ENCODE measurements around the gene TCN2. TPM values are rescaled to one million over a fixed set of nuclear protein-coding genes. Genes with fewer than 3 reads are reported as not detected.
"Not testable (repeated sequence)": the region's sequence is repeated elsewhere in the genome, so short reads cannot be mapped to it uniquely, and the experiment has no call there.

TCN2 gene
- total and polyA plus RNA-seq, 10 of the 15 experiments (the other 5 are each of a cell fraction or from before 2014, with no cell fraction given), result 5.4 to 21.8 (median 11.0) TPM

GRCh38 chr22:30566125-30566524 lies 40.8 kb upstream of the TCN2 start:
- no TSS peak for BruUV-seq (replicated peaks)
- no peak for TF ChIP-seq MTA2 (IDR thresholded peaks at IDR 0.05; ENCODE audit: low read depth)
- no peak for TF ChIP-seq EZH2 (IDR thresholded peaks at IDR 0.05; ENCODE audit: borderline replicate concordance, control insufficient read depth, low read depth, low read length)
- TF ChIP-seq, protein P1, sequence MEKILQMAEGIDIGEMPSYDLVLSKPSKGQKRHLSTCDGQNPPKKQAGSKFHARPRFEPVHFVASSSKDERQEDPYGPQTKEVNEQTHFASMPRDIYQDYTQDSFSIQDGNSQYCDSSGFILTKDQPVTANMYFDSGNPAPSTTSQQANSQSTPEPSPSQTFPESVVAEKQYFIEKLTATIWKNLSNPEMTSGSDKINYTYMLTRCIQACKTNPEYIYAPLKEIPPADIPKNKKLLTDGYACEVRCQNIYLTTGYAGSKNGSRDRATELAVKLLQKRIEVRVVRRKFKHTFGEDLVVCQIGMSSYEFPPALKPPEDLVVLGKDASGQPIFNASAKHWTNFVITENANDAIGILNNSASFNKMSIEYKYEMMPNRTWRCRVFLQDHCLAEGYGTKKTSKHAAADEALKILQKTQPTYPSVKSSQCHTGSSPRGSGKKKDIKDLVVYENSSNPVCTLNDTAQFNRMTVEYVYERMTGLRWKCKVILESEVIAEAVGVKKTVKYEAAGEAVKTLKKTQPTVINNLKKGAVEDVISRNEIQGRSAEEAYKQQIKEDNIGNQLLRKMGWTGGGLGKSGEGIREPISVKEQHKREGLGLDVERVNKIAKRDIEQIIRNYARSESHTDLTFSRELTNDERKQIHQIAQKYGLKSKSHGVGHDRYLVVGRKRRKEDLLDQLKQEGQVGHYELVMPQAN (conservative IDR thresholded peaks at IDR 0.05), result no peak
- TF ChIP-seq MYC (IDR thresholded peaks at IDR 0.05; ENCODE audit: insufficient read depth, insufficient read length, insufficient replicate concordance, low read length, severe bottlenecking), result no peak
- no peak for TF ChIP-seq PML (IDR thresholded peaks at IDR 0.05; ENCODE audit: low read length)
- no peak for TF ChIP-seq CBX5 (IDR thresholded peaks at IDR 0.05; ENCODE audit: low read depth)
- TF ChIP-seq FOXM1 (IDR thresholded peaks at IDR 0.05; ENCODE audit: low read depth, low read length), result no peak
- no peak for TF ChIP-seq ESRRA (IDR thresholded peaks at IDR 0.05; ENCODE audit: low read length)
- no peak for TF ChIP-seq NFYA (IDR thresholded peaks at IDR 0.05; ENCODE audit: borderline replicate concordance, low read depth, low read length)
- no peak for TF ChIP-seq TCF7 (IDR thresholded peaks at IDR 0.05; ENCODE audit: borderline replicate concordance)
- in situ Hi-C loops (cut with MboI), result no loop called here
- Histone ChIP-seq H3K27me3 (replicated peaks in 1 of 2; ENCODE audit: control insufficient read depth in 2 of 2, insufficient read depth in 2 of 2, low read length in 1 of 2) (no peaks in the 10 kb centered on the region; a peak in 1 of 4 replicates), H3K4me2 (ENCODE audit: control insufficient read depth, insufficient read depth) (no peak overlapping the region), H2AFZ (ENCODE audit: control insufficient read depth, low read depth, low read length) (no peak overlapping the region), H4K20me1 (ENCODE audit: control insufficient read depth, insufficient read depth) (no peaks in the 10 kb centered on the region; the same call in 1 of the 2 replicates), H3K36me3 (ENCODE audit: control insufficient read depth in 2 of 2, insufficient read depth in 2 of 2, low read length in 1 of 2) (no peaks in the 10 kb centered on the region), H3K9me3 (replicated peaks; ENCODE audit: control insufficient read depth, insufficient read depth, low read length) (no peaks in the 10 kb centered on the region), H3K79me2 (ENCODE audit: control insufficient read depth, insufficient read depth, low read length) (no peaks in the 10 kb centered on the region), H3K27ac (ENCODE audit: control insufficient read depth, insufficient read depth) (no peak overlapping the region), H3K9ac (ENCODE audit: control insufficient read depth, insufficient read depth, low read length) (no peak overlapping the region), H3K4me1 (ENCODE audit: control insufficient read depth, insufficient read depth, low read length) (no peaks in the 10 kb centered on the region), H3K4me3 (no peak overlapping the region)
- 28% methylated on average over 7 of the region's 7 CpGs for WGBS (ENCODE audit: insufficient coverage, insufficient replicate concordance, low lambda C conversion rate, missing lambda C conversion rate)
- intact Hi-C loops (cut with micrococcal nuclease; ENCODE audit: unreplicated experiment), result no loop called here
- ChIA-PET SMC1A (ENCODE audit: uncharacterized antibody, unreplicated experiment) (interaction anchor here (1.2 kb wide), 1 partner anchor 24 kb away, joined by 3 read pairs; no protein-coding TSS in a partner anchor), POLR2A (no interaction called here), CTCF (interaction anchor here (1.0 kb wide), 1 partner anchor 10 kb away, joined by 3 read pairs; no protein-coding TSS in a partner anchor), RAD21 (ENCODE audit: unreplicated experiment) (no interaction called here)
- ATAC-seq, result no peak
- no peak for FAIRE-seq
- no peak for DNase-seq (ENCODE audit: low read depth, low spot score)

DNA sequence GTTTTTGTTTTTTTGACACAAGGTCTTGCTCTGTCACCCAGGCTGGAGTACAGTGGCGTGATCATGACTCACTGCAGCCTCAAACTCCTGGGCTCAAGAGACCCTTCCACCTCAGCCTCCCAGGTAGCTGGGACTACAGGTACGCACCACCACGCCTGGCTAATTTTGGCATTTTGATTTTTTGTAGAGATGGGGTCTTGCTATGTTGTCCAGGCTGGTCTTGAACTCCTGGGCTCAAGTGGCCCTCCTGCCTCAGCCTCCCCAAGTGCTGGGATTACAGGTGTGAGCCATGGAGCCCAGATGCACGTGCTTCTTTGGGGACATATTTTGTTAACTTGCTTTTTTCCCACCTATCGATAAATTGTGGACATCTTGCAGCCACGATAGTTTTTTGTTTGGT lies 39.7 kb upstream of the TCN2 start:
- H2AFZ ChIP-seq (ENCODE audit: control insufficient read depth, low read depth, low read length); H3K9me3 ChIP-seq (replicated peaks; ENCODE audit: control insufficient read depth, insufficient read depth, low read length); H3K9ac ChIP-seq (ENCODE audit: control insufficient read depth, insufficient read depth, low read length); H4K20me1 ChIP-seq (ENCODE audit: control insufficient read depth, insufficient read depth); H3K27me3 ChIP-seq (replicated peaks in 1 of 2; ENCODE audit: control insufficient read depth in 2 of 2, insufficient read depth in 2 of 2, low read length in 1 of 2); H3K4me1 ChIP-seq (ENCODE audit: control insufficient read depth, insufficient read depth, low read length); H3K36me3 ChIP-seq (ENCODE audit: control insufficient read depth in 2 of 2, insufficient read depth in 2 of 2, low read length in 1 of 2); CTCF ChIA-PET; H3K27ac ChIP-seq (ENCODE audit: control insufficient read depth, insufficient read depth); intact Hi-C loops (cut with micrococcal nuclease; ENCODE audit: unreplicated experiment); BruUV-seq (replicated peaks); DNase-seq (ENCODE audit: low read depth, low spot score); H3K4me3 ChIP-seq; in situ Hi-C loops (cut with MboI); RAD21 ChIA-PET (ENCODE audit: unreplicated experiment); SMC1A ChIA-PET (ENCODE audit: uncharacterized antibody, unreplicated experiment); FAIRE-seq; POLR2A ChIA-PET; H3K79me2 ChIP-seq (ENCODE audit: control insufficient read depth, insufficient read depth, low read length); ATAC-seq; H3K4me2 ChIP-seq (ENCODE audit: control insufficient read depth, insufficient read depth): not testable (repeated sequence)
- 45% methylated on average over 6 of the region's 6 CpGs for WGBS (ENCODE audit: insufficient coverage, insufficient replicate concordance, low lambda C conversion rate, missing lambda C conversion rate)

All from GM12878 (cell line).